NCI-H1092 (cell line): Measurements from ENCODE around the gene MYO10.

Experiments
- DNase-seq: peaks from one replicate; lab custom pipeline; 2025; lab: John Stamatoyannopoulos, UW

The MYO10 gene

GRCh38 chr5:16709691-16710433 lies 226.2 kb downstream of the MYO10 start:
- DNase-seq: no peak

GRCh38 chr5:16707869-16708192 lies 228.3 kb downstream of the MYO10 start:
- DNase-seq: no peak

DNA sequence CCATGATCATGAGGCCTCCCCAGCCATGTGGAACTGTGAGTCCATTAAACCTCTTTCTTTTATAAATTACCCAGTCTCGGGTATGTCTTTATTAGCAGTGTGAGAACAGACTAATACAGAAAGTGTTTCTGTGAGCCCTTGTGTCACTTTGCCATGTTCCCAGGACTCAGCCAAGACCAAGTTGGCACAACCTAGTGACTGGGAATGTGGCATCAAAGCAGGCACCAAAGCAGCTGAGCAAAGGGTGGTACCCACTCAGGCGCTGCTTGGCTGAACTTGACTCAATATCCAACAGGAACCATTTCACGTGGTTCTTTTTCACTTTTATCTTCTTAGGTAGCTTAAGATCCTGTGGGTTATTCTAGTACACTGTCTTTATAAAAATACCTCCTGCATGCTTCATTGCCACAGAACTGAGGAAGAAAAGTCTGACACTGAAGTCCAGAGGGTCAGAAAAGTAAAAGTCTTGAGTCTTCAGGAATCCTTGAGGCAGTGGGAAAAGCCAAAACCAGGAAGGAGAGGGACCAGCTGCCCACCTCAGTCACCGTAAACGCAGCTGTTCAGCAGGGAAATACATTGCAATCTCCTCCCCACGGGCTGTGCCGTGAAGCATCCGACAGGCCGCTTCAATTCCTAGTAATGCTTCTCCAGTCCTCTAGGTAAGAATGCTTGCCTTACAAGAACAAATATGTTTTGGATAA lies 228.8 kb downstream of the MYO10 start:
- DNase-seq: no peak

DNA sequence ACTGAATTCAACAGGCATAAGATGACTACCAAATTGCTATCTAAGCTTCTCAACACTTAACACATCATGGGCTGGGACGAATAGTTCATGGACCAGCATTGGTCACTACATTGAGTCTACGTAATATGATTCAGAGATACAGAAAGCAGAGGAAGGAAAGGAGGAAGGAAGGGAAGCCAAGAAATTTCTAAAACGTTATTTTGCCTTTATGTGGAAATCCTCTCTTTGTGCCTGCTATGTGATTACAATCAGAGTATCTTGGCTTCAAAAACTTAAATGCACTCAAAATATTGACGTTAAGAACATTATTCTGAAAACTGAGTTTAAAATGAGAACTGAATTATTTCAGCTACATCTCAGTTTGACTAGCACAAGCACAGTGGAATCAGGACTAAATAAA lies 231.1 kb downstream of the MYO10 start:
- DNase-seq: no peak

DNA sequence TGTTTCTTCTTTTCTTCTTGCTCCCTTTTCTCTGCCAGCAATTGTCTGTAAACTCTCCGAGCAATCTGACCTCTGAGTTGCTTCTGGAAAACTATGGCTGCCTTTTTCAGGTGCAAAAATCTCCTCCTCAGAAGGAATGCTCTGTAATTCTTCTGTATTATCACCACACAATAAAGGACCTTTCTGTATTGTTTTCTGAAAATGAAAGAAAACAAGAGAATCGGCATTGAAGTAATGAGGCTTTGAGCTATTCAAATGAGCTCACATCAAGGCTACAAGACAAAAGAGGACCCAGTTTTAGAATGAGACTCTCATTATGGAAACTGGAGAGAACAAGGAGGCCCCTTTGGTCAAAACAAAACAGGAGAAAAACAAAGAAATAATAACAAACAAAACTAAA lies 233.1 kb downstream of the MYO10 start:
- no peak for DNase-seq

DNA sequence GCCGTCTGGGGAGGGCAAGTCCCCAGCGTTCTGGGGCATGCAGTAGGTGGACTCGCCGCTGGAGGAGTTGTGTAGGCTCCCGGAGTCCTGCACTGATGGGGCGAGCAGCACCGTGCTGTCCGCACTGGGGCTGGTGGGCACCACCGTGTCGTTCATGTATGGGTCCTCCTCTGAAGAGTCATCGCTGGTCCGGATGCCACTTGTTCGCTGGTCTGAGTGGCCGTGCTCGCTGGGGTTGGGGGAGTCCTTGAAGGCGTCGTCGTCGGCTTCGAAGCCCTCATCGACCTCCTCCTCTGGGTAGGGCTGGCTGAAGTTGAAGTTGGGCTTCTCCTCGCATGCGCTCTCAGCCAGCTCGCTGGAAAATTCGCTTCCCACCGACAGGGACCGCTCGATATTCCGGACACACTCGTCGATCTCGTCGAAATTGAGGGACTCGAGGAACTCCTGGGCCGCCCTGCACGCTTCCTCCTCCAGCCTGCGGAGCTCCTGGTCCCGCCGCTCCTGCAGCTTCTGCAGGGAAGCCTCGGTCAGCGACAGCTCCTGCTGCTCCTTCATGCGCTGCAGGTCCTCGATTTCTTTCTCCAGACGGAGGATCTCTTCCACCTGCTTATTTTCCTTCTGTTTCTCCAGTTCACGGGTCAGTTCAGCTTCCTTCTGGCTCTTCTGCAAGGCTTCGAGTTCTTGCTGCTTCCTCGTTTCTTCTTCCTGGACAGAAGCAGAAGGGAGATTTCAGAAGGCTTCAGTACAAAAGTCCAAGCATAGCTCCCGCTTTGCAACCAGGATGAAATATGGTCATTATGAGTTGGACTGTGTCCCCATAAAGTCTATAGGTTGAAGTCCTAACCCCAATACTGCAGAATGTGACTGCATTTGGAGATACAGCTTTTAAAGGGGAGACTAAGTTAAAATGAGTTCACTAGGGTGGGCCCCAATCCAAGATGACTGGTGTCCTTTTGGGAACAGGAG lies 234.7 kb downstream of the MYO10 start:
- DNase-seq: no peak

DNA sequence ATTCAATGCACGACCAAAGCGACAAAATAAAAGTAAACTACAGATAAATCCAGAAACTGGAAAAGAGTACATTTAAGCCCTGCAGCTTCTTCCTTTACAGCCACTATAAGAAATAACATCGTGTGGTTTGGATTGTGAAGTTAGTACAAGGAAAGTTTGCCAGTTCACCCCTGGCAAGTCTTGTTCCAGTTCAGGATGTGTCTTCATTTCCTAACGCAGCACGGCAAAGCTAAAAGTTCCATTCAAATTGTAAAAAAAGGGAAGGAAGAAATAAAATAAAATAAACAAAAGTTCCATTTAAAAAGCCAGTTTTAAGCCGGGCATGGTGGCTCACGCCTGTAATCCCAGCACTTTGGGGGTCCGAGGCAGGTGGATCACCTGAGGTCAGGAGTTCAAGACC lies 236.0 kb downstream of the MYO10 start:
- no peak for DNase-seq

DNA sequence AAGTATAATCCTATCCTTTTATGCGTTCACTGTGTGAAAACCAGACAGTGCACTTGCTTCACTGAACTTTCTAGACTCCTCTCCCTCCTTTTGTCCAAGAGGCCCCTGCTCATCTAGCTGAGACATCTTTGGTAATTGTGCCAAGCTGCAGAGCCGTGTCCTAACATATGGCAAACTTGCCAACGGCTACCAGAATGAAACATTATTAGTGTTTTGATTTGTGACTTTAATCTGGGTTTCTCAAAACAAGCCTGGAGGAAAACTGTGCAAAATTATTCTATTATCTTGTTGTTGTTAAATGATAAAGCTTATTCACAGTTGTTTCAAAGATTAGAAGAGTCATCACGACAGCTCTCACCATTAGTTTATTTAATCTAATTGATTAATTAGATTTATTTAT lies 240.3 kb downstream of the MYO10 start:
- DNase-seq: no peak

- DNase-seq: no peak
Measured at GRCh38 chr5:16693879-16694278, 242.2 kb downstream of the MYO10 start.

- DNase-seq: no peak
Measured at GRCh38 chr5:16691731-16692130, 244.4 kb downstream of the MYO10 start.

DNA sequence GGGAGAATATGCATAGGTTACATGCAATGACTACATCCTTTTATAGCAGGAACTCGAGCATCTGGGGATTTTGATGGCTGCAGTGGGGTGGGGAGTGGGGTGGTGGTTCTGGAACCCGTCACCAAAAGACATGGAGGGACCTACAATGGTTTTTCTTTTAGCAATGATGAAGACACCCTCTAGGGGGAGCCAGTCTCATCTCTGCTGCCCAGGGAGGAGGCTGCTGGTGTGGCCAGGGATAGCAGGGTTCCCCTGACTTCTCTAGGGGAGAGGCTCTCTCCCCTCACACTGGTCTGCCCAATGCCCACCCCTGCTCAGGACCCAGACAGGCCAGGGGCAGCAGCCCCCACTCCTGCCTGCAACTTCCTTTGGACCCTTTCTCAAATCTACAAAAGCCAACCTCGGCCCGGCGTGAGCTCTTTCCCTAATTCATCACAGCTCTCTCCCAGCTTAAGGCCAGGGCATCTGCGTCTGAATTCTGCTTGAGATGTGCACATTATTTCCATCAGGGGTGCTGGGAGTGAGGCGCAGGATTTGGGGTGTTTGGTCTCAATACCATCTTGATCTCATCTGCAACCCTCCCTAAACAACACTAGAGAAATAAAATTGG lies 245.7 kb downstream of the MYO10 start:
- peak; percentile 33 for DNase-seq

- no peak for DNase-seq
Measured at GRCh38 chr5:16687898-16688297, 248.2 kb downstream of the MYO10 start.

- DNase-seq: no peak
Measured at GRCh38 chr5:16685069-16685468, 251.0 kb downstream of the MYO10 start.

GRCh38 chr5:16681876-16682275 lies 254.2 kb downstream of the MYO10 start:
- DNase-seq: no peak

- DNase-seq: no peak
Measured at GRCh38 chr5:16679863-16680262, 256.2 kb downstream of the MYO10 start.

DNA sequence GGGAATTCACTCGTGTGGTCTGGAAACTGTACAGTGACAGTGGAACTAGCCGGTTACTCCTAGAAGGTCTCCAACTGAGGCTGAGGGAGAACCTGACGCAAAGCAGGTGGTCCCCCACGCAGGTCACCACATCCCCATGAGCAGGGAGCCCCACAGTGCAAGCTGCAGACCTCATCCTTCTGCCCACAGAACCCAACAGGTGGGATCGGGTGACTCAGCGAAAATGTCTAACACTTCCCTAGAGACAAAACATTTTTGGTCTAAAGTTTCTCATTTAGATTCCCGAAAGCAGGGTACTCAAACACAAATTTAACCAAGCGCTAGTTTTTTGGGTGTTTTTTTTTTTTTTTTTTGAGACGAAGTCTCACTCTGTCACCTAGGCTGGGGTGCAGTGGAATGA lies 256.9 kb downstream of the MYO10 start:
- no peak for DNase-seq

DNA sequence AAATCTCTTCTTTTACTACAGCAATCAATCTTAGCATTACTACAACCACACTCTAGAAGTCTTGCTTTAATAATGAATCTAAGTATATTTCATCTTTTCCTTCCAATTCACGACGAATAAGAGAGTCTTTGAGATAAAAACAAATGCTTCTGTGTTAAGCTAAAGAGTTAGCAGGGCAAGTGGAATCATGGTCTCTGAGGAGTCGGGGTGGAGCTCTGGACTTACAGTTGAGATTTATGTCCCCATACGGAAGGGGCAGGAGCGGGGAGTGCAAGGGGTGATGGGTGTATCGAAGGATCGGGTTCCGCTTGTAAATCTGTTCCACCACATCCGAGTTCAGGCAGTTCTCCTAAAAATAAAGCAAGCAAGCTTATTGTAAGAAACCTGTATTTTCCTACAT lies 260.3 kb downstream of the MYO10 start:
- no peak for DNase-seq

DNA sequence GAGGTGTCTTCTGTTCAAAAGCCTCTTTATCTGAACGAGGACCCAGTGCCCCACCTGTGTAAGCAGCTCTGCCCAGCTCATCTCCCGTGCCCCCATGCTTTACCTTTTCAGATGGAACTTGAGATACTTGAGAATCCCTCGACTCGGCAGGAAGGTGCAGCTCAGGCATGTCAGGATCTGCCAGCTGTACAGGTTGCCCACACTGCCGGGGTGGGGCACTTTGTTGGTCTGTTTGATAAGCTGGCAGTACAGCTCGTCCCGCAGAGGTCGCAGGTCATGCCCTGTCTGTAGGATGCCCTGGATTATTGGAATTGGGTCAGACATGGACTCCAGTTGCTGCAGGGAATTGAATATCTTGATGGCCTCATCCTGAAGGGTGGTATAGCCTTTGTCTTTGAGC lies 261.3 kb downstream of the MYO10 start:
- DNase-seq: no peak

DNA sequence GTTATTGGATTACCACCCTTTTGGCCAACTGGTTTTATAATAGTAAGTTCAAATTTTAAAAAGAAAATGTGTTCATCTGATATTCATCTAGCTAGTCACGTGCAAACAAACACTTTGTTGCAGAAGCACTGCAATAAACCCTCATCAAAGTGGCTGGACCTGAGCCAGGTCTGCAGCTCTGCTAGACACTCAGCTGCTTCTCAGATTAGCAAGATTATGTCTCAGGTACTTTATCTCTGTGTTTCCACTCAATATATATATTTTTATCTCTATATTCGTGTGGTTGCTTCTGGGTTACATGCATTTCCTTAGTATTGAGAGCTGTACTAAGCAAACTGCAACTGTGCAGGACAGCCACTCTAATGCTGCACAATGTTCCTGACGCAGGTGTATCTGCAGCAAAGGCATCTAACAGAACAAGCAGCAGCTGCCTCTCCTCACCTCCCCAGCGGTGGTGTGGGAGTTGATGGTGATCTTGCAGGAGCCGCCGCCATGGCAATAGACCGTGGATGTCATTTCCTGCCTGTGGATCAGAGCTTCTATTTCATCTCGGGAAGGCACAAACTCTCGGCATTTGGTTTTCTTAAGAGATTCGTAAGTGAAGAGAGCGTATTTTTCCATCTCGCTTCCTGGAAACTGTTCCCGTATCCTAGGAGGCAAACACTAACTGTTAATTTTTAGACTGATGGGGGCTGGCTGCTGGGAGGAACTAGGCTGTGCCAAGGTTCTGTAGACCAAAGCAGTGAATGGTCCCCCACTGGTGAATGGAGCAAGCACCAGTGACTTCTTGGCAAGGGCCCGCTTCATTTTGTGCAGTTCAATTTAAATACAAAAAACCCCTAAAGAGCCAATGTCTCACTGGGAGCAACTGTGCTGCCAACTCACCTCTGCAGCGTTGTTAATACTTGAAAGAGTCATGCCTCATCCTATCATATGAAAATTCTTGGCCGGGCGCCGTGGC lies 262.6 kb downstream of the MYO10 start:
- DNase-seq: peak; percentile 41

DNA sequence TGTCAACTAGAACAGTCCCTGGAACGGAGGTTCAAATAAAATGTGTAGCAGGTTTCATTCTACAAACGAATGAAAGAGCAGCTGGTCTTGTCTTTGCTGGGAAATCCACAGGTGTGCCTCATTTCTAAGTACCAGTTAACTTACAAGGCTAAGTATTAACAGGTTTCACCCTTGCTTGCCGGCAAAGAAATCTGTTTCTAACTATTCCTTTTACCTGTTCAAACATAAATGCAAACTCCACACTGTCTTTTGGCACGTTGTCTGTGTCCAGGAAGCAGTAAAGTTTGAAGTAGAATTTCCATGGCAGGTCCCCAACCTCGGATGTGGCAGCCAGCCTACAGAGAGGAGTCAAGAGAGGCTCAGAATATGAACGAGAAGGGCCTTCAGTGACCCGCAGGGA lies 264.9 kb downstream of the MYO10 start:
- no peak for DNase-seq

DNA sequence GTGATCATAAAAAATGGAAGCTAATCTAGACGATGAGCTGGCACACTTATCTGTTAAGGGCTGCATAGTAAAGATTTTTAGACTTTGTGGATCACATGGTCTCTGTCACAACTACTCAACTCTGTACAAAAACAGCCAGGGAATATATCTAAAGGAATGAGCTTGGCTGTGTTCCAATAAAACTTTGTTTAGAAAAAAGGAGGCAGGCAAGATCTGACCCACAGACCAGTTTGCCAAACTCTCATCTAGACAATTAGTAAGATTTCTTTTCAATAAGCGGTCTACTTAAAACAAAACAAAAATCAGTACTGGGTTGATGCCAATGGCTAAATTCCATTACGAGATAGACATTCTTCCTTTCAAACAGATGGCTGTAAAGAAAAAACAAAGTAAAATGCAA lies 266.3 kb downstream of the MYO10 start:
- no peak for DNase-seq
